Measurements from ENCODE around the gene CMAS. TPM values are rescaled to one million over a fixed set of nuclear protein-coding genes. Genes with fewer than 3 reads are reported as not detected.
"Not testable (repeated sequence)": the region's sequence is repeated elsewhere in the genome, so short reads cannot be mapped to it uniquely, and the experiment has no call there.

Gene CMAS
- total RNA-seq, 1 experiment from 2014 or later, result 70.4 TPM

- Mint-ChIP-seq H3K36me3 (ENCODE audit: insufficient read depth, unreplicated experiment) (no peaks in the 10 kb centered on the region), H3K4me3 (ENCODE audit: unreplicated experiment) (no peak overlapping the region), H3K27ac (ENCODE audit: unreplicated experiment) (no peak overlapping the region), H3K9me3 (ENCODE audit: unreplicated experiment) (peaks cover 9% of the 10 kb centered on the region), H3K4me1 (ENCODE audit: low read depth, unreplicated experiment) (no peaks in the 10 kb centered on the region), H3K27me3 (ENCODE audit: insufficient read depth, unreplicated experiment) (no peaks in the 10 kb centered on the region)
- Histone ChIP-seq H3K4me1 (no peaks in the 10 kb centered on the region), H3K9me3 (no peaks in the 10 kb centered on the region), H3K4me3 (ENCODE audit: low read depth, low read length) (no peak overlapping the region), H3K27me3 (replicated peaks; ENCODE audit: control insufficient read depth, insufficient read depth, low read length) (no peaks in the 10 kb centered on the region), H3K36me3 (ENCODE audit: control insufficient read depth, insufficient read depth, low read length) (no peaks in the 10 kb centered on the region)
- POLR2A ChIA-PET, result no interaction called here
- CTCF ChIA-PET, result no interaction called here
- DNase-seq, result no peak
- no peak for TF ChIP-seq CTCF (IDR thresholded peaks at IDR 0.05; ENCODE audit: insufficient read depth in 1 of 2, low read depth in 1 of 2, low read length in 1 of 2, severe bottlenecking in 1 of 2, unreplicated experiment in 1 of 2)
- BruUV-seq (replicated peaks), result no TSS peak
- intact Hi-C loops (cut with micrococcal nuclease; ENCODE audit: unreplicated experiment), result no loop called here
Observed at GRCh38 chr12:22002430-22002829, 43.6 kb upstream of the CMAS start.

- H3K4me1 Mint-ChIP-seq (ENCODE audit: low read depth, unreplicated experiment); H3K27me3 Mint-ChIP-seq (ENCODE audit: insufficient read depth, unreplicated experiment); POLR2A ChIA-PET; H3K36me3 Mint-ChIP-seq (ENCODE audit: insufficient read depth, unreplicated experiment); BruUV-seq (replicated peaks); H3K4me3 ChIP-seq (ENCODE audit: low read depth, low read length); H3K4me3 Mint-ChIP-seq (ENCODE audit: unreplicated experiment); H3K36me3 ChIP-seq (ENCODE audit: control insufficient read depth, insufficient read depth, low read length); H3K27ac Mint-ChIP-seq (ENCODE audit: unreplicated experiment); DNase-seq; H3K27me3 ChIP-seq (replicated peaks; ENCODE audit: control insufficient read depth, insufficient read depth, low read length); H3K4me1 ChIP-seq; intact Hi-C loops (cut with micrococcal nuclease; ENCODE audit: unreplicated experiment): not testable (repeated sequence)
- peaks cover 21% of the 10 kb centered on the region for H3K9me3 ChIP-seq
- H3K9me3 Mint-ChIP-seq (ENCODE audit: unreplicated experiment), result peaks cover 44% of the 10 kb centered on the region
- CTCF ChIA-PET, result interaction anchor here (0.6 kb wide), 1 partner anchor 233 kb away, joined by 5 read pairs; the partner anchor contains the start of gene KCNJ8
Observed at GRCh38 chr12:22007794-22008193, 38.2 kb upstream of the CMAS start.

GRCh38 chr12:22008196-22008595 is 37.8 kb upstream of the CMAS start:
- peaks cover 21% of the 10 kb centered on the region for H3K9me3 ChIP-seq
- no TSS peak for BruUV-seq (replicated peaks)
- H3K4me3 ChIP-seq (ENCODE audit: low read depth, low read length), result no peak overlapping the region
- no peaks in the 10 kb centered on the region for H3K4me1 ChIP-seq
- Mint-ChIP-seq H3K27me3 (ENCODE audit: insufficient read depth, unreplicated experiment) (no peaks in the 10 kb centered on the region), H3K4me3 (ENCODE audit: unreplicated experiment) (no peak overlapping the region), H3K36me3 (ENCODE audit: insufficient read depth, unreplicated experiment) (no peaks in the 10 kb centered on the region), H3K4me1 (ENCODE audit: low read depth, unreplicated experiment) (no peaks in the 10 kb centered on the region), H3K9me3 (ENCODE audit: unreplicated experiment) (peaks cover 44% of the 10 kb centered on the region), H3K27ac (ENCODE audit: unreplicated experiment) (no peak overlapping the region)
- no peaks in the 10 kb centered on the region for H3K27me3 ChIP-seq (replicated peaks; ENCODE audit: control insufficient read depth, insufficient read depth, low read length)
- TF ChIP-seq CTCF (IDR thresholded peaks at IDR 0.05; ENCODE audit: insufficient read depth in 1 of 2, low read depth in 1 of 2, low read length in 1 of 2, severe bottlenecking in 1 of 2, unreplicated experiment in 1 of 2), result no peak
- no peaks in the 10 kb centered on the region for H3K36me3 ChIP-seq (ENCODE audit: control insufficient read depth, insufficient read depth, low read length)
- ChIA-PET CTCF (interaction anchor here (0.6 kb wide), 1 partner anchor 234 kb away, joined by 5 read pairs; the partner anchor contains the start of gene KCNJ8), POLR2A (no interaction called here)
- DNase-seq, result no peak
- intact Hi-C loops (cut with micrococcal nuclease; ENCODE audit: unreplicated experiment), result no loop called here

All from Caco-2 (cell line).